Ascending aorta (tissue), 2 donors: ENCODE results near the gene LAT. TPM values are rescaled to one million over a fixed set of nuclear protein-coding genes. Genes with fewer than 3 reads are reported as not detected.

Experiments
- DNase-seq, 2 donors: peaks; one replicate each; pipeline ENCODE4 v3.0.0-alpha.2; 2019; ENCODE audit warnings: low spot score in 2 of 2
- H3K27ac ChIP-seq, 2 donors: fragments of 200-600 bp; sonication (generic); one replicate each; pipeline ENCODE4 v1.5.1; 2016 to 2017; ENCODE audit warnings: mild to moderate bottlenecking in 1 of 2
- H3K27me3 ChIP-seq: fragments of 200-600 bp; sonication (generic); one replicate; pipeline ENCODE4 v1.5.1; 2017
- H3K36me3 ChIP-seq, 2 donors: fragments of 200-600 bp; sonication (generic); one replicate each; pipeline ENCODE4 v1.5.1; 2016
- H3K4me1 ChIP-seq, 2 donors: fragments of 200-600 bp; sonication (generic); one replicate each; pipeline ENCODE4 v1.5.1; 2016 to 2017; ENCODE audit warnings: mild to moderate bottlenecking in 1 of 2
- H3K4me3 ChIP-seq, 2 donors: fragments of 200-600 bp; sonication (generic); one replicate each; pipeline ENCODE4 v1.5.1; 2016 to 2017; ENCODE audit warnings: mild to moderate bottlenecking in 1 of 2
- H3K9me3 ChIP-seq, 2 donors: fragments of 200-600 bp; sonication (generic); one replicate each; pipeline ENCODE4 v1.5.1; 2016
- CTCF ChIP-seq, 3 experiments: fragments of 200-600 bp in 2 of 3; fragments of 450-650 bp in 1 of 3; sonication (generic) in 2 of 3; IDR thresholded peaks; one replicate each; pipeline ENCODE4 v1.5.1; 2016 to 2019; ENCODE audit warnings: antibody characterized with exemption in 3 of 3, mild to moderate bottlenecking in 1 of 3, moderate library complexity in 1 of 3
- intact Hi-C: fragments of 100-400 bp; cut with DNase I; formaldehyde crosslinking; loops from one replicate; pipeline ENCODE4 v1.15.1; 2023
- total RNA-seq: library from RNA; depleted of rRNA; stranded (reverse); fragments of >200 nt; gene quantifications from one replicate; pipeline ENCODE4 v1.1.0, GENCODE V29; 2016

LAT gene
- total RNA-seq, 1 donor from 2014 or later: 53.4 TPM

- H3K4me1 ChIP-seq: no peaks in the 10 kb centered on the region
- H3K27me3 ChIP-seq: no peaks in the 10 kb centered on the region
- DNase-seq: no peak
- intact Hi-C loops: no loop called here
- H3K4me3 ChIP-seq: no peak overlapping the region
- no peaks in the 10 kb centered on the region for H3K36me3 ChIP-seq
- no peaks in the 10 kb centered on the region for H3K9me3 ChIP-seq
- no peak for TF ChIP-seq CTCF (IDR thresholded peaks at IDR 0.05)
- H3K27ac ChIP-seq: no peak overlapping the region
These were observed 40.4 kb downstream of the LAT start for GRCh38 chr16:29025218-29025617.

DNA sequence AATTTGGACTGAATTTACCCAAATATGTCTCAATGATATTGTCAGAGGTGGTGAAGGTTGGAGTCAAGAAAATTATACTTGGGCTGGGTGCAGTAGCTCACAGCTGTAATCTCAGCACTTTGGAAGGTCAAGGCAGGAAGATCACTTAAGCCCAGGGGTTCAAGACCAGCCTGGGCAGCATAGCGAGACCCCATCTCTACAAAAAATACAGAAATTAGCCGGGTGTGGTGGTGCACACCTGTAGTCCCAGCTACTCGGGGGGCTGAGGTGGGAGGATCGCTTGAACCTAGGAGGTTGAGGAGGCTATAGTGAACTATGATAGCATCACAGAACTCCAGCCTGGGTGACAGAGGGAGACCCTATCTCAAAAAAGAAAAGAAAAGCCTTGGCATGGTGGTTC is 40.9 kb downstream of the LAT start:
- Histone ChIP-seq H3K27me3 (no peaks in the 10 kb centered on the region), H3K36me3 (no peaks in the 10 kb centered on the region), H3K9me3 (no peaks in the 10 kb centered on the region), H3K4me1 (no peaks in the 10 kb centered on the region), H3K4me3 (no peak overlapping the region), H3K27ac (no peak overlapping the region)
- intact Hi-C loops: no loop called here
- TF ChIP-seq CTCF (IDR thresholded peaks at IDR 0.05): no peak
- no peak for DNase-seq

DNA sequence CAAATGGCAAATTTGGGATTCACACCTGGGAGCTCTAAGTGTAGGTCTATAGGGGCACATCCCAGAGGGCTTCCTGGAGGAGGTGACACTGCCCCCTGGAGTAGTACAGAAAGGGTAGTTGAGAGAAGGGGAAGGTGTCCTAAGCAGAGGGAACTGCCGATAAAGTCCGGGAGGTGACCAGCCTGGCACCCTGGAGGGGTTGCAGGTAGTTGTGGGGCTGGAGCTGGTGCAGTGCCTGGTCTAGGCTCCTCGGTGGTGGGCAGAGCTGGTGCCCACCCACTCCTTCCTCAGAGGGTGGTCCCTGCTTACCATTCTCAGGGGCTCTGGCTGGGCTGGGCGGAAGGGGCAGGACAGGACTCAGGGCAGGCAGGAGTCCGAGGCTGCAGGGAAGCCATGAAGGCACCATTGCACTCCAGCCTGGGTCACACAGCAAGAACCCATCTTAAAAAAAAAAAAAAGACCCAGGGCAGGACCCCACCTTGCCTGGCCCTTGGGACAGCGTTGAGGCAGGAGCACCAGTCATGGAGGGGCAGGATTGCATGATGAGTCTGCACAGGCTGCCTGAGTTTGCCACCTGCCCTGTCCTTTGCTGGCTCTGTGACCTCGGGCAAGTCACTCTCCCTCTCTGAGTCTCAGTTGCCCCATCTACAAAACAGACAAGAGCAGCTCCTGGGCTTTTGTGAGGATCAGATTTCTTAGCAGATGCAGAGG is 43.8 kb downstream of the LAT start:
- H3K27me3 ChIP-seq: no peaks in the 10 kb centered on the region
- H3K4me3 ChIP-seq: no peak overlapping the region
- TF ChIP-seq CTCF (IDR thresholded peaks at IDR 0.05): no peak
- H3K36me3 ChIP-seq: no peaks in the 10 kb centered on the region
- intact Hi-C loops: no loop called here
- DNase-seq: peak in 1 of 2 donors; percentile 9
- H3K4me1 ChIP-seq: no peaks in the 10 kb centered on the region
- H3K9me3 ChIP-seq: no peaks in the 10 kb centered on the region
- H3K27ac ChIP-seq: no peak overlapping the region

DNA sequence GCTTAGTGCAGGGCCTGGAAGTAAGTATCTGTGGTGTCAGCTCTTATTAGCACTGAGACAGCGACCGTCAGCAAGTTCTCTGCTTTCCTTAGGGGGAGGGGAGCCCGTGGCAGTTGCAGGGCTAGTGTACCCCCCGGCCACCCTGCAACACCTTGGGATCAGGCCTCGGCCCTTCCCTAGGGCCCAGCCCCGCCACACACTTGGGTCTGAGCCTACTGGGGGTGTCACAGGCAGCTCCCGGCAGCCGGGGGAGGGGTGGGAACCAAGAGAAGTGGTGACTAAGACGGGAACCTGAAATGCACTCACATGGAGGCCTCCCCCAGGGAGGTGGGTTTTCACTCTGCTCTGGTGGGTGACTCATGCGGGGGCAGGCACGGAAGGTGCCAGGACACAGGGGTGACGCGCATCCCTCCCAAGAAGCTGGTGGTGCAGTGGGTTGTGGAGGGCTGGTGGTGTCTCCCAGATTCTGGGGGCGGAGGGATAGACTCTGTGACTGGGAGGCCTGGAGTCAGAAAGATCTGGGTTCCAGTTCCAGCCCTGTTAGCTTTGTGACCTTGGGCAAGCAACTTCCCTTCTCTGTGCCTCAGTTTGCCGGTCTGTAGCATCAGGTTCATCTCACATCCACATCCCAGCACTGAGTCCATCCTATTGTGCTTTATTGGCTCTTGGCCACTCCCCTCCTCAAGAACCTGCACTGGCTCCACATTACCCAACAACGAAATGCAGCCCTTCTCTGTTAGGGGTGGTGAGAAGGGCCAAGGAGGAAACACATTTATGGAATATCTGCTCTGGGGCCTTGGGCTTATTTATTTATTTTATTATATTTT is 44.5 kb downstream of the LAT start:
- intact Hi-C loops: no loop called here
- DNase-seq: peak; percentile 15 to 59

More for the DNA sequence above, 44.5 kb downstream of the LAT start:
- no peaks in the 10 kb centered on the region for H3K27me3 ChIP-seq
- H3K4me3 ChIP-seq: no peak overlapping the region
- H3K4me1 ChIP-seq: no peaks in the 10 kb centered on the region
- no peak overlapping the region for H3K27ac ChIP-seq
- H3K36me3 ChIP-seq: no peaks in the 10 kb centered on the region
- TF ChIP-seq CTCF (IDR thresholded peaks at IDR 0.05): no peak
- no peaks in the 10 kb centered on the region for H3K9me3 ChIP-seq
